ENCODE measurements around the gene BRD2.

The BRD2 gene

GRCh38 chr6:32991972-32992371, 23.6 kb downstream of the BRD2 start:
- H4K20me1 ChIP-seq (ENCODE audit: insufficient read depth, low read length): no peaks in the 10 kb centered on the region
- no peak overlapping the region for H2AFZ ChIP-seq (ENCODE audit: low read length)
- 0 out of 2 replicates have a peak, but pooled peaks cover 3% of the 10 kb centered on the region for H3F3A ChIP-seq (ENCODE audit: insufficient read depth, low read length)
- no peak overlapping the region for H3K4me3 ChIP-seq (ENCODE audit: low read length)
- no peak for DNase-seq
- no peaks in the 10 kb centered on the region for H3K9me3 ChIP-seq (replicated peaks; ENCODE audit: insufficient read depth, low read length)
- TF ChIP-seq, protein P1, sequence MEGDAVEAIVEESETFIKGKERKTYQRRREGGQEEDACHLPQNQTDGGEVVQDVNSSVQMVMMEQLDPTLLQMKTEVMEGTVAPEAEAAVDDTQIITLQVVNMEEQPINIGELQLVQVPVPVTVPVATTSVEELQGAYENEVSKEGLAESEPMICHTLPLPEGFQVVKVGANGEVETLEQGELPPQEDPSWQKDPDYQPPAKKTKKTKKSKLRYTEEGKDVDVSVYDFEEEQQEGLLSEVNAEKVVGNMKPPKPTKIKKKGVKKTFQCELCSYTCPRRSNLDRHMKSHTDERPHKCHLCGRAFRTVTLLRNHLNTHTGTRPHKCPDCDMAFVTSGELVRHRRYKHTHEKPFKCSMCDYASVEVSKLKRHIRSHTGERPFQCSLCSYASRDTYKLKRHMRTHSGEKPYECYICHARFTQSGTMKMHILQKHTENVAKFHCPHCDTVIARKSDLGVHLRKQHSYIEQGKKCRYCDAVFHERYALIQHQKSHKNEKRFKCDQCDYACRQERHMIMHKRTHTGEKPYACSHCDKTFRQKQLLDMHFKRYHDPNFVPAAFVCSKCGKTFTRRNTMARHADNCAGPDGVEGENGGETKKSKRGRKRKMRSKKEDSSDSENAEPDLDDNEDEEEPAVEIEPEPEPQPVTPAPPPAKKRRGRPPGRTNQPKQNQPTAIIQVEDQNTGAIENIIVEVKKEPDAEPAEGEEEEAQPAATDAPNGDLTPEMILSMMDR (IDR thresholded peaks at IDR 0.05; ENCODE audit: low read length): no peak
- H3K4me2 ChIP-seq (ENCODE audit: low read depth, low read length): no peak overlapping the region
- no peaks in the 10 kb centered on the region for H3K36me3 ChIP-seq (replicated peaks; ENCODE audit: insufficient read depth, low read length)
- no peak overlapping the region for H3K27ac ChIP-seq (ENCODE audit: low read length)
- no peaks in the 10 kb centered on the region for H3K79me2 ChIP-seq (ENCODE audit: low read length)
- H3K27me3 ChIP-seq (replicated peaks; ENCODE audit: insufficient read depth, low read length): no peaks in the 10 kb centered on the region
- 0 out of 2 replicates have a peak, but pooled peaks cover 5% of the 10 kb centered on the region for H3K4me1 ChIP-seq (ENCODE audit: low read length)
- no peaks in the 10 kb centered on the region for H3K9me2 ChIP-seq (replicated peaks; ENCODE audit: insufficient read depth, low read length)
- H3K9ac ChIP-seq (ENCODE audit: low read length): no peak overlapping the region

DNA sequence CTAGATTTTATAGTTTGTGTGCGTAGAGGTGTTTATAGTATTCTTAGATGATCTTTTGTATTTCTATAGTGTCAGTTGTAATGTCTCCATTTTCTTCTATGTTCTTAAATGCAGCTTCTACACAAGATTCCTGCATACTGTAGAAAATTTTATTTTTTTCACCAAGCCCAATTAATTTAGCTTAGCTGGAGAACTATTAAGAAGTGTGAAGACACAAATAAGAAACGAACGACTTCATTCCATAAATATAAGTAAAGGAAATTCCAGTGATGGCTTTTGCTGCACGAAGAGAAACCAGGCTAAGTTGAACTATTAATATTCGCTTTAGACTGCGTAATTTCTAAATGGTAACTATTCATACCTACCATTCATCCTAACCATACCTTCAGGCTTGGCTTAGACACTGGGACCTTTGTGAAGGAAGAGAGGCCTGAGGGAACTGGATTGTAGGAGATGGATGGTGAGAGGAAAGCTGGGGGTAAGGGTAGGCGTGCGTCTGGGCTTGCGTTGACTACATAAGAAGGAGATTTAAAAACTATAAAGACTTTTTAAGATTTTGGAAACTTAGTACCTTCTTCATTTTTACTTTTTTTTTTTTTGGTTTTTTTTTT, 25.1 kb downstream of the BRD2 start:
- no peaks in the 10 kb centered on the region for H4K20me1 ChIP-seq (ENCODE audit: insufficient read depth, low read length)
- no peak overlapping the region for H3K27ac ChIP-seq (ENCODE audit: low read length)
- no peak overlapping the region for H3K4me3 ChIP-seq (ENCODE audit: low read length)
- H3K4me1 ChIP-seq (ENCODE audit: low read length): no peaks in the 10 kb centered on the region
- DNase-seq: no peak
- H3K36me3 ChIP-seq (replicated peaks; ENCODE audit: insufficient read depth, low read length): no peaks in the 10 kb centered on the region
- H3K9ac ChIP-seq (ENCODE audit: low read length): no peak overlapping the region
- TF ChIP-seq EZH2 (optimal IDR thresholded peaks at IDR 0.05; ENCODE audit: low read depth, low read length) (no peak), EZH2phosphoT487 (IDR thresholded peaks at IDR 0.05; ENCODE audit: low read length) (no peak)
- TF ChIP-seq, protein P1 (IDR thresholded peaks at IDR 0.05; ENCODE audit: low read length): no peak
- no peaks in the 10 kb centered on the region for H3K9me3 ChIP-seq (replicated peaks; ENCODE audit: insufficient read depth, low read length)
- H3K79me2 ChIP-seq (ENCODE audit: low read length): no peaks in the 10 kb centered on the region
- 0 out of 2 replicates have a peak, but pooled peaks cover under 1% of the 10 kb centered on the region for H3F3A ChIP-seq (ENCODE audit: insufficient read depth, low read length)
- H3K27me3 ChIP-seq (replicated peaks; ENCODE audit: insufficient read depth, low read length): no peaks in the 10 kb centered on the region
- H2AFZ ChIP-seq (ENCODE audit: low read length): no peak overlapping the region
- H3K4me2 ChIP-seq (ENCODE audit: low read depth, low read length): no peak overlapping the region
- H3K9me2 ChIP-seq (replicated peaks; ENCODE audit: insufficient read depth, low read length): no peaks in the 10 kb centered on the region

DNA sequence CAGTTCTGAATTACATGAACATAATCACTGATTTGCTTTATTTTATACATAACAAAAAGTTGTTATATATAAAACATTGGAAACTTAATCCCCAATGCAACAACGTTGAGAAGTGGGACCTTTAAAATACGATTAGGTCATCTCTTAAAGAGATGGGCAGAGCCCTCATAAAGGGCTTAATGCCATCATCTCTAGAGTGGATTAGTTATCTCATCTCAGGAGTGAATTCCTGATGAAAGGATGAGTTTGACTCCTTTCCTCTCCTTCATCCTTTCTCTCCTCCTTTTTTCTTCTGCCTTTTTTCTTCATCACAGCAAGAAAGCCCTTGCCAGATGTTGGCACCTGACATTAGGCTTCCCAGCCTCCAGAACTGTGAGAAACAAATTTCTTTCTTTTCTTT, 27.1 kb downstream of the BRD2 start:
- no peak for TF ChIP-seq EZH2phosphoT487 (IDR thresholded peaks at IDR 0.05; ENCODE audit: low read length)
- TF ChIP-seq, protein P1 (IDR thresholded peaks at IDR 0.05; ENCODE audit: low read length): no peak
- no peak for TF ChIP-seq EZH2 (optimal IDR thresholded peaks at IDR 0.05; ENCODE audit: low read depth, low read length)
- Histone ChIP-seq H3K79me2 (ENCODE audit: low read length) (no peaks in the 10 kb centered on the region), H3K4me3 (ENCODE audit: low read length) (no peak overlapping the region), H3K9ac (ENCODE audit: low read length) (no peak overlapping the region), H3K27ac (ENCODE audit: low read length) (no peak overlapping the region), H3K4me1 (ENCODE audit: low read length) (no peaks in the 10 kb centered on the region), H3K9me3 (replicated peaks; ENCODE audit: insufficient read depth, low read length) (no peaks in the 10 kb centered on the region), H3K27me3 (replicated peaks; ENCODE audit: insufficient read depth, low read length) (no peaks in the 10 kb centered on the region), H3K36me3 (replicated peaks; ENCODE audit: insufficient read depth, low read length) (no peaks in the 10 kb centered on the region), H4K20me1 (ENCODE audit: insufficient read depth, low read length) (no peaks in the 10 kb centered on the region), H3F3A (ENCODE audit: insufficient read depth, low read length) (no peaks in the 10 kb centered on the region), H3K9me2 (replicated peaks; ENCODE audit: insufficient read depth, low read length) (no peaks in the 10 kb centered on the region), H3K4me2 (ENCODE audit: low read depth, low read length) (no peak overlapping the region), H2AFZ (ENCODE audit: low read length) (no peak overlapping the region)
- no peak for DNase-seq
